IMR-90 (cell line): ENCODE measurements around the gene LCE3B.

Source experiments
- CEBPB ChIP-seq: IDR thresholded peaks from 2 replicates; pipeline ENCODE4 v1.6.1; 2012; ENCODE audit warnings: low read depth, low read length, improper control_type of control experiment
- CHD1 ChIP-seq: IDR thresholded peaks from 2 replicates; pipeline ENCODE4 v1.6.1; 2012; ENCODE audit warnings: low read depth, low read length, improper control_type of control experiment
- CTCF ChIP-seq: conservative IDR thresholded peaks from 2 replicates; pipeline ENCODE4 v1.5.1; 2012; ENCODE audit warnings: mild to moderate bottlenecking, low read depth, low read length, improper control_type of control experiment
- FOS ChIP-seq: fragments of 150-350 bp; IDR thresholded peaks from 2 replicates; pipeline ENCODE4 v1.6.1; 2016; ENCODE audit warnings: low read depth, low read length
- MXI1 ChIP-seq: IDR thresholded peaks from 2 replicates; pipeline ENCODE4 v1.6.1; 2012; ENCODE audit warnings: low read depth, mild to moderate bottlenecking, low read length, moderate library complexity, borderline replicate concordance
- POLR2A ChIP-seq: IDR thresholded peaks from 2 replicates; pipeline ENCODE4 v1.6.1; 2012; ENCODE audit warnings: mild to moderate bottlenecking, low read depth, low read length
- RAD21 ChIP-seq: IDR thresholded peaks from 2 replicates; pipeline ENCODE4 v1.6.1; 2012; ENCODE audit warnings: low read length, improper control_type of control experiment
- RCOR1 ChIP-seq: IDR thresholded peaks from 2 replicates; pipeline ENCODE4 v1.6.1; 2012; ENCODE audit warnings: mild to moderate bottlenecking, low read length, improper control_type of control experiment; ENCODE audit not compliant: insufficient replicate concordance

GRCh38 chr1:152640351-152640750 is 26.7 kb downstream of the LCE3B start:
- TF ChIP-seq POLR2A (no peak), CTCF (no peak), RAD21 (no peak), RCOR1 (no peak), FOS (no peak), MXI1 (no peak), CHD1 (no peak), CEBPB (no peak)
